DOHH2 (cell line): Measurements from ENCODE around the gene RSBN1L.

Source experiments
- CTCF ChIP-seq: fragments of 200-600 bp; sonication (generic); IDR thresholded peaks from one replicate; pipeline ENCODE4 v1.5.1; 2014; ENCODE audit warnings: antibody characterized with exemption, mild to moderate bottlenecking, low read depth, low read length; ENCODE audit not compliant: poor library complexity, severe bottlenecking
- EZH2phosphoT487 ChIP-seq: fragments of 200-600 bp; sonication (generic); IDR thresholded peaks from 2 replicates; pipeline ENCODE4 v1.6.1; 2017; ENCODE audit warnings: borderline replicate concordance, mild to moderate bottlenecking, antibody characterized with exemption, low read length, moderate library complexity, mixed read lengths

DNA sequence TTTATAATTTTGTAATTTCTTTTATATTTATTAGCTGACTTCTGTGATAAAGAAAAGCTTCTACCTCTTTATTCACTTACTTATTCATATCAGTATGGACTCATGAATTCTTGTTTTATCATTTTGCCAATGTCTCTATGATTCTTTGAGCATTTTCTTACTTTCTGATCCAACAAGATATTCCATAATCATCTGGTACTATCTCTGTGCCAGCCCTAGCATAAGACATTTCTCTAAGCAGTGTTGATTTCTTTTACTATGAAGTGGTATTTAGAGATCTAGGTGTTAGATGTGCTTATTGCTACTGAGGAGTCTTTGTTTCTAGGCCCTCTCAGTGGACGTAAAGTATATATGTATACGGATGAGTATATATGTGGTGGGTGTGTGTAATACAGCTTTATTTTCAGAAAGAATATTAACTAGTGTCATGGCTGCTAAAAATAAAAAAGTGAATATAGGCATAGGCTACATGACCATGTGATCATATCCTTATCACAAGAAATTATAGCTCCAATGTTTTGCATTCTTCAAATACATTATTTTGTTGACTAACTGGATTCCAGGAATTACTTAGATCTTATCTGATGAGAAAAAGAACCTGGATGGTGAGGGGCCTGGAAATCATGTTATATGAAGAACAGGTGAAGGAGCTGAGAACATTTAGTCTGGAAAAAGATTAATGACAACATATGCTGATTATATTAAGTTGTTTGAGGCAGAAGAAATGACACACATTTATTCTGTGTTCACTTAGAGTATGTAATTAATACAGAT is 115.4 kb downstream of the RSBN1L start:
- TF ChIP-seq CTCF (no peak), EZH2phosphoT487 (no peak)
